B cell (primary cell): Measurements from ENCODE around the gene P2RX3. TPM values are rescaled to one million over a fixed set of nuclear protein-coding genes. Genes with fewer than 3 reads are reported as not detected.

Experiments used
- ATAC-seq: fragments of 200-7000 bp; cut with Tn5 transposase; one replicate; pipeline ENCODE4 v1.10.0; 2021; ENCODE audit warnings: low read depth, mild to moderate bottlenecking, moderate number of reproducible peaks, moderate library complexity
- CTCF ChIA-PET: fragments of 350-600 bp; sonication (Branson Sonifier 250); formaldehyde crosslinking; loops from one replicate; lab custom pipeline; 2021; ENCODE audit warnings: antibody characterized with exemption, inconsistent platforms; lab: Charles Lee
- POLR2A ChIA-PET: fragments of 350-600 bp; sonication (Branson Sonifier 250); formaldehyde crosslinking; loops from one replicate; lab custom pipeline; 2021; ENCODE audit warnings: antibody characterized with exemption; lab: Charles Lee
- DNase-seq: peaks from one replicate; pipeline ENCODE4 v3.0.0; 2013
- H2AFZ ChIP-seq: 2 replicates; pipeline ENCODE4 v1.6.1; 2012; ENCODE audit warnings: mild to moderate bottlenecking, low read depth, low read length; ENCODE audit not compliant: insufficient read depth, poor library complexity, severe bottlenecking
- H3K27ac ChIP-seq, 2 donors: 1 replicate in 1 of 2; 2 replicates in 1 of 2; pipeline ENCODE4 v1.5.1; 2012 to 2013; ENCODE audit warnings: low read length in 2 of 2, mild to moderate bottlenecking in 2 of 2, moderate library complexity in 1 of 2
- H3K27me3 ChIP-seq, 4 experiments: fragments of 200-600 bp in 1 of 4; sonication (generic) in 1 of 4; replicated peaks in 1 of 4; 1 replicate in 2 of 4; 2 replicates in 2 of 4; pipeline versions ENCODE4 v1.6.1 to v1.7.0; 2013 to 2016; ENCODE audit warnings: low read length in 3 of 4, mild to moderate bottlenecking in 2 of 4, mixed read lengths in 1 of 4, moderate library complexity in 1 of 4; ENCODE audit not compliant: insufficient read depth in 4 of 4, control insufficient read depth in 3 of 4; ENCODE audit errors: control extremely low read depth in 1 of 4
- H3K36me3 ChIP-seq, 2 experiments: replicated peaks in 1 of 2; 1 replicate in 1 of 2; 2 replicates in 1 of 2; pipeline versions ENCODE4 v1.6.1 to v1.7.1; 2013; ENCODE audit warnings: low read length in 1 of 2; ENCODE audit not compliant: insufficient read depth in 2 of 2, control insufficient read depth in 1 of 2; ENCODE audit errors: control extremely low read depth in 1 of 2, extremely low read depth in 1 of 2
- H3K4me1 ChIP-seq, 2 donors: fragments of 200-600 bp in 1 of 2; sonication (generic) in 1 of 2; 1 replicate in 1 of 2; 2 replicates in 1 of 2; pipeline versions ENCODE4 v1.5.1 to v1.6.1; 2013 to 2017; ENCODE audit warnings: low read length in 2 of 2; ENCODE audit not compliant: control insufficient read depth in 2 of 2, insufficient read depth in 2 of 2
- H3K4me2 ChIP-seq: replicated peaks from 2 replicates; pipeline ENCODE3; 2012; ENCODE audit warnings: mild to moderate bottlenecking, low read depth, low read length; ENCODE audit not compliant: poor library complexity, severe bottlenecking
- H3K4me3 ChIP-seq, 5 experiments: fragments of 200-600 bp in 1 of 5; sonication (generic) in 1 of 5; 1 replicate in 3 of 5; 2 replicates in 2 of 5; pipeline versions ENCODE4 v1.5.1 to v1.7.0; 2011 to 2016; ENCODE audit warnings: low read length in 4 of 5, mild to moderate bottlenecking in 4 of 5, low read depth in 2 of 5, control low read depth in 1 of 5, moderate library complexity in 1 of 5; ENCODE audit not compliant: insufficient read depth in 1 of 5; ENCODE audit errors: control extremely low read depth in 1 of 5, extremely low read depth in 1 of 5
- H3K79me2 ChIP-seq: fragments of 200-600 bp; sonication (generic); one replicate; pipeline ENCODE4 v1.6.0; 2016; ENCODE audit warnings: low read length; ENCODE audit not compliant: control insufficient read depth, insufficient read depth
- H3K9ac ChIP-seq: fragments of 200-600 bp; sonication (generic); 2 replicates; pipeline ENCODE4 v1.6.1; 2017; ENCODE audit warnings: mild to moderate bottlenecking, low read length, moderate library complexity
- H3K9me3 ChIP-seq, 3 donors: one replicate each; pipeline versions ENCODE4 v1.6.1 to v1.7.1; 2013; ENCODE audit warnings: low read length in 2 of 3; ENCODE audit not compliant: control insufficient read depth in 2 of 3, insufficient read depth in 1 of 3; ENCODE audit errors: control extremely low read depth in 1 of 3
- H4K20me1 ChIP-seq: 2 replicates; pipeline ENCODE4 v1.6.0; 2012; ENCODE audit warnings: mild to moderate bottlenecking, low read length; ENCODE audit not compliant: insufficient read depth, control insufficient read depth, poor library complexity, severe bottlenecking
- H3K27ac Mint-ChIP-seq: one replicate; pipeline ENCODE4 v1.8.0; 2021; ENCODE audit warnings: mixed read lengths
- H3K27me3 Mint-ChIP-seq: one replicate; pipeline ENCODE4 v1.8.0; 2021; ENCODE audit warnings: mixed read lengths
- H3K4me1 Mint-ChIP-seq: one replicate; pipeline ENCODE4 v1.8.0; 2021; ENCODE audit warnings: mixed read lengths
- H3K4me3 Mint-ChIP-seq: one replicate; pipeline ENCODE4 v1.8.0; 2021; ENCODE audit warnings: mixed read lengths
- H3K9me3 Mint-ChIP-seq: one replicate; pipeline ENCODE4 v1.8.0; 2022; ENCODE audit warnings: mixed read lengths; ENCODE audit not compliant: insufficient read depth
- EZH2 ChIP-seq: IDR thresholded peaks from 2 replicates; pipeline ENCODE4 v1.6.1; 2012; ENCODE audit warnings: borderline replicate concordance, low read depth, mild to moderate bottlenecking, moderate library complexity, low read length; ENCODE audit not compliant: insufficient read depth, poor library complexity, severe bottlenecking
- WGBS: methylation state at CpG from one replicate; pipeline ENCODE4 v1.1.5; 2013; ENCODE audit warnings: missing lambda C conversion rate; ENCODE audit not compliant: insufficient coverage; 5-methylcytosine and 5-hydroxymethylcytosine counted together
- intact Hi-C: fragments of 100-400 bp; cut with micrococcal nuclease; formaldehyde crosslinking; loops from one replicate; pipeline ENCODE4 v1.10.0; 2022
- polyA plus RNA-seq: library from polyadenylated mRNA; depleted of rRNA; stranded (reverse); fragments of >200 nt; gene quantifications from 2 replicates; pipeline ENCODE4 v1.2.3, GENCODE V29; 2012
- total RNA-seq, 2 donors: library from RNA; stranded (reverse); fragments of 120-200 nt in 1 of 2; gene quantifications; 1 replicate in 1 of 2; 2 replicates in 1 of 2; pipeline versions ENCODE4 v1.2.3 to v1.2.4, GENCODE V29; 2013 to 2022
- TF ChIP-seq, protein P1 (sequence below): fragments of 200-600 bp; IDR thresholded peaks from one replicate; pipeline ENCODE4 v1.8.0; 2022; ENCODE audit warnings: antibody characterized with exemption, mild to moderate bottlenecking

The P2RX3 gene
- total and polyA plus RNA-seq, 2 donors (not counting 1 experiment from before 2014, with no cell fraction given), result not detected

GRCh38 chr11:57335343-57336110 is 2.6 kb upstream of the P2RX3 start, which contains the start of gene SSRP1:
SSRP1 (minus strand) TSS chr11:57335892; CDS start chr11:57335121, 771 bp downstream.
- H3K4me3 ChIP-seq, result peak within 1 kb of the TSS; percentile 61 to 87 (median 83)
- H3K4me1 Mint-ChIP-seq, result peaks cover 27% of the 10 kb centered on the region
- no peaks in the 10 kb centered on the region for H4K20me1 ChIP-seq
- H3K9me3 ChIP-seq, result no peaks in the 10 kb centered on the region
- peak within 1 kb of the TSS; percentile 98 for H2AFZ ChIP-seq
- CTCF ChIA-PET, result interaction anchor here (1.0 to 3.7 kb wide), 8 partner anchors 10 to 465 kb away, joined by 3 to 24 read pairs (median 3); partner anchors contain the start of gene TNKS1BP1
- peaks cover 5% of the 10 kb centered on the region for H3K27me3 Mint-ChIP-seq
- intact Hi-C loops, result loop anchor here (1.0 to 5.0 kb wide), 7 partner anchors 10 to 377 kb away; partner anchors contain the start of genes MED19, SLC43A3, TIMM10 and TMX2
- peak; percentile 96 for ATAC-seq
- no peaks in the 10 kb centered on the region for H3K27me3 ChIP-seq
- H3K4me2 ChIP-seq, result peak within 1 kb of the TSS; percentile 87
- TF ChIP-seq, protein P1, sequence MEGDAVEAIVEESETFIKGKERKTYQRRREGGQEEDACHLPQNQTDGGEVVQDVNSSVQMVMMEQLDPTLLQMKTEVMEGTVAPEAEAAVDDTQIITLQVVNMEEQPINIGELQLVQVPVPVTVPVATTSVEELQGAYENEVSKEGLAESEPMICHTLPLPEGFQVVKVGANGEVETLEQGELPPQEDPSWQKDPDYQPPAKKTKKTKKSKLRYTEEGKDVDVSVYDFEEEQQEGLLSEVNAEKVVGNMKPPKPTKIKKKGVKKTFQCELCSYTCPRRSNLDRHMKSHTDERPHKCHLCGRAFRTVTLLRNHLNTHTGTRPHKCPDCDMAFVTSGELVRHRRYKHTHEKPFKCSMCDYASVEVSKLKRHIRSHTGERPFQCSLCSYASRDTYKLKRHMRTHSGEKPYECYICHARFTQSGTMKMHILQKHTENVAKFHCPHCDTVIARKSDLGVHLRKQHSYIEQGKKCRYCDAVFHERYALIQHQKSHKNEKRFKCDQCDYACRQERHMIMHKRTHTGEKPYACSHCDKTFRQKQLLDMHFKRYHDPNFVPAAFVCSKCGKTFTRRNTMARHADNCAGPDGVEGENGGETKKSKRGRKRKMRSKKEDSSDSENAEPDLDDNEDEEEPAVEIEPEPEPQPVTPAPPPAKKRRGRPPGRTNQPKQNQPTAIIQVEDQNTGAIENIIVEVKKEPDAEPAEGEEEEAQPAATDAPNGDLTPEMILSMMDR, result no peak
- no peak for TF ChIP-seq EZH2
- peak; percentile 91 for DNase-seq
- POLR2A ChIA-PET, result interaction anchor here (0.6 to 3.8 kb wide), 6 partner anchors 10 to 331 kb away, joined by 3 to 41 read pairs (median 4); partner anchors contain the start of gene TNKS1BP1
- peak within 1 kb of the TSS; percentile 99 for H3K27ac Mint-ChIP-seq
- no peaks in the 10 kb centered on the region for H3K9me3 Mint-ChIP-seq
- H3K9ac ChIP-seq, result peak within 1 kb of the TSS; percentile 94
- H3K4me1 ChIP-seq, result peaks cover 17 to 23% of the 10 kb centered on the region in 2 donors
- 0% methylated on average over 52 of the region's 69 CpGs for WGBS
- peak within 1 kb of the TSS; percentile 74 to 87 for H3K27ac ChIP-seq
- peaks cover 0 to 35% of the 10 kb centered on the region in 2 experiments for H3K36me3 ChIP-seq
- peak within 1 kb of the TSS; percentile 97 for H3K4me3 Mint-ChIP-seq
- peaks cover 31% of the 10 kb centered on the region for H3K79me2 ChIP-seq
